GM13977 (cell line): ENCODE measurements around the gene GLYR1.

Experiments used
- DNase-seq: peaks from one replicate; pipeline ENCODE4 v3.0.0; 2012; ENCODE audit warnings: low spot score
- CTCF ChIP-seq: IDR thresholded peaks from 2 replicates; pipeline ENCODE4 v1.5.1; 2012; ENCODE audit warnings: mild to moderate bottlenecking, control low read depth; ENCODE audit not compliant: insufficient read depth; ENCODE audit errors: extremely low read depth, missing control alignments
- in situ Hi-C: fragments of 300-500 bp; cut with MboI; formaldehyde crosslinking; loops from one replicate; pipeline ENCODE4 v1.12.0; 2022; ENCODE audit warnings: low sequenced_read_pairs, low pct_unique_long_range_greater_than_20kb, mixed read lengths, inconsistent platforms; ENCODE audit not compliant: unreplicated experiment

GLYR1 gene

GRCh38 chr16:4830408-4830807 is 16.7 kb downstream of the GLYR1 start:
- no peak for TF ChIP-seq CTCF
- in situ Hi-C loops = no loop called here
- DNase-seq = no peak

- TF ChIP-seq CTCF = no peak
- DNase-seq = no peak
- in situ Hi-C loops = no loop called here
These were observed 18.3 kb downstream of the GLYR1 start for GRCh38 chr16:4828567-4829321.

GRCh38 chr16:4826980-4827379 is 20.1 kb downstream of the GLYR1 start:
- no peak for DNase-seq
- in situ Hi-C loops = no loop called here
- no peak for TF ChIP-seq CTCF

- TF ChIP-seq CTCF = no peak
- DNase-seq = no peak
- in situ Hi-C loops = no loop called here
These were observed 20.6 kb downstream of the GLYR1 start for GRCh38 chr16:4826526-4826925.

GRCh38 chr16:4825196-4825595 is 21.9 kb downstream of the GLYR1 start:
- no peak for DNase-seq
- no peak for TF ChIP-seq CTCF
- in situ Hi-C loops = no loop called here

GRCh38 chr16:4820652-4821051 is 26.4 kb downstream of the GLYR1 start:
- in situ Hi-C loops = no loop called here
- no peak for TF ChIP-seq CTCF

More at GRCh38 chr16:4820652-4821051, 26.4 kb downstream of the GLYR1 start:
- no peak for DNase-seq
